Measurements from ENCODE around the gene EOMES.

The EOMES gene

GRCh38 chr3:27666272-27666671 lies 55.9 kb downstream of the EOMES start:
- H3K27ac ChIP-seq (ENCODE audit: low read depth, low read length) = peak overlapping the region; percentile 12; the same call in 1 of the 2 replicates
- H3K27me3 ChIP-seq (ENCODE audit: insufficient read depth, low read length) = no peaks in the 10 kb centered on the region
- H3K36me3 ChIP-seq (ENCODE audit: insufficient read depth, low read length) = no peaks in the 10 kb centered on the region
- H2AFZ ChIP-seq (ENCODE audit: low read length, unreplicated experiment) = peak overlapping the region; percentile 68
- no peaks in the 10 kb centered on the region for H3K79me2 ChIP-seq (ENCODE audit: control insufficient read depth, insufficient read depth, low read length, unreplicated experiment)
- H3K4me3 ChIP-seq (ENCODE audit: low read depth, low read length) = no peak overlapping the region
- peaks cover 7% of the 10 kb centered on the region for H3K4me1 ChIP-seq (ENCODE audit: control insufficient read depth, insufficient read depth, low read length, unreplicated experiment)
